HK-2 (cell line): Measurements from ENCODE around the gene DCHS2.

Experiments
- DNase-seq: peaks from one replicate; pipeline ENCODE4 v3.0.0-alpha.2; 2018; ENCODE audit not compliant: unreplicated experiment

Gene DCHS2

GRCh38 chr4:154384012-154384411 lies 107.6 kb downstream of the DCHS2 start:
- DNase-seq = no peak

DNA sequence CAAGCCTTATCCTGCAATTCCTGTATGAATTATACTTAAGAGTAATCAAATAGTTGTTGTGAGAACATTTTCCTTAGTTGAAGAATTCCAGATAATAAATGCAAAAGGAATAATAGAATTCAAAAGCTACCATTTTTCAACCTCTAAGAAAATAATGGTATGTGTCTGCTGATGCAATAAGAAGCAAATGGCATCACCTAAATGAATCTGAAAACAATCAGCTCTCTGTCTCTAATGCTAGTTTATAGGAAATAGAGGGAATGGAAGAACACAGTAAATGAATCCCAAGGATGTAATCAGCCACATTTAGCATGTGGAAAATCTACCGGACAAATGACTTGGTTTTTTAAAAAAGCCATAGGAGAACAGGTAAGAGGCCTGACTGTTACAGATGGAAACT lies 115.1 kb downstream of the DCHS2 start:
- DNase-seq = no peak

- DNase-seq = no peak
Observed at GRCh38 chr4:154368060-154368459, 123.5 kb downstream of the DCHS2 start.

GRCh38 chr4:154367659-154368058 lies 123.9 kb downstream of the DCHS2 start:
- DNase-seq = no peak

DNA sequence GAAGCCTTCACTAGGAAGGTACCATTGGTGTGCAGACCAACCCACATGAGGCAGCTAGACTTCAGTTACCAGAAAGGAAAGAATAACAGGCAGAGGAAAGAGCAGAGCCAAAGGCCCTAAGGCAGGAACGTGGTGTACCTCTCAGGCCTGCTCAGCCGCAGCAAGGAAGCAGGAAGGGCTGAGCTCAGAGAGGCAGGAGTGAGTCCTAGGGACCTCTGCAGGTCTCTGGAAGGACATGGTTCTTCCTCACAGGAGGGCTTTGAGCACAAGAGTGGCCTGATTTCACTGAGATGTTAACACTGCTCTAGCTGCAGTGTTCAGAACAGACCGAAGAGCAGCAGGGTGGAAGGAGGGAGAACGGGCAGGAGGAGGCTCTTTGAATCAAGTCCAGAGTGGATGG lies 124.6 kb downstream of the DCHS2 start:
- DNase-seq = no peak

- DNase-seq = no peak
Observed at GRCh38 chr4:154364066-154364845, 127.3 kb downstream of the DCHS2 start.

GRCh38 chr4:154361450-154361849 lies 130.1 kb downstream of the DCHS2 start:
- no peak for DNase-seq

GRCh38 chr4:154360491-154360890 lies 131.1 kb downstream of the DCHS2 start:
- no peak for DNase-seq

DNA sequence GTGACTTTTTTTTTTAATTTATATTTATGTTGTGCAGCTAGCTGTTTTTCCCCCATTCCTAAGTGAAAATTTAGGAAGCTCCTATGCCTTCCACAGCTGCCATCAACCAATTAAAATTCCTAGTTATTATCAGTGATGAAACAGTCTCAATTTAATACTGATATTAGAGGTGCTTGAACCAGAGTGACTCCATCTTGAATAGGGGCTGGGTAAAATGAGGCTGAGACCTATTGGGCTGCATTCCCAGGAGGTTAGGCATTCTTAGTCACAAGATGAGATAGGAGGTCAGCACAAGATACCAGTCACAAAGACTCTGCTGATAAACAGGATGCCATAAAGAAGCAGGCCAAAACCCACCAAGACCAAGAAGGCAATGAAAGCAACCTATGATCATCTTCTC lies 136.7 kb downstream of the DCHS2 start:
- no peak for DNase-seq

DNA sequence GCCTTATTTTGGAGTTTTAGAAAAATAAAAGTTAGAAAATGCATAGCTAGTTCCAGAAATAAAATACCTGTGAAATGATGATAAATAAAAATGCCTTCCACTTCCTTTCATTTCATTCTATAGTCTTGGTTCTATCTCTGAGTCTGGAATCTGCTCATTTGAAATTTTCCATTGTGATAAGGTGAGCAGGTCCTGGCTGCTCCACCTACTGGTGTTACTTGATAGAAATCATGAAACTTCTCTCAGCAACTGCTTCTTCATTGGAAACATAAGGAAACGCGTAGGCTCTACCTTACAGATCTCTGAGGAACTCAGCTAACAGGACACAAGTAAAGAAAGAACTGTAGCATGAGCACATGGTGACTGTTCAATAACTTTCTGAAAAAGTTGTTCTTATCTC lies 141.8 kb downstream of the DCHS2 start:
- DNase-seq = no peak

DNA sequence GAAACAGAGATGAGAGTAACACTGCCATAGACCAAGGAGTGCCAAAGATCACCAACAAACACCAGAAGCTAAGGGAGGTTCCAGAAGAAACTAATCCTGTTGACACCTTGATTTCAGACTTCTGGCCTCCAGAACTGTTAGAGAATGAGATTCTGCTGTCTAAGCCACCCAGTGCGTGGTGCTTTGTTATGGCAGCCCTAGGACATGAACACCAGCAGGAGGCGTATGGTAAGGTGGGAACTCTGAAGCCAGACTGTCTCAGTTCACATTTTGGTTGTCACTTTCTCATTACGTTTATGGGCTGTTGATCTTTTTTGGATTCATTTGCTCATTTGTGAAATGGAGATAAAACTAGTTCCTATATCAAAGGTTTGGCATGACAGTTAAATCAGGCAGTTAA lies 142.9 kb downstream of the DCHS2 start:
- DNase-seq = no peak

DNA sequence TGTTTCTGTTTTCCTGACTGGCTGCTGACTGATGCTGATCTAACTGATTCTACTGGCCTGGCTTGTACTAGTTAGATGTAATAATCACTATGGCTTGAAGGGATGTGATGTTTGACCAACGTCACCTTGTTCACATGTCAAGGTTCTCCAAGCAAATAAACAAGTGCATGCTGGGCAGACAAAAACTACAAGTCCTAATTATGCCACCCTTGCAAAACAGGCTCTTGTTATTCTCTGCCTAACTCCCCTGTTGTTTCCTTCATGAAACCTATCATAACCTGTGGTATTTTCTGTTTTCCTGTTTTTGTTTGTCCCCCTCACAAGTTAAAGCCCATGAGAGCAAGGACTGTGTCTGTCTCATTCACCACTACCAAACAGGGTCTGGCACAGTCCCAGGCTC lies 146.2 kb downstream of the DCHS2 start:
- DNase-seq = no peak

GRCh38 chr4:154344686-154345085 lies 146.9 kb downstream of the DCHS2 start:
- DNase-seq = no peak

- no peak for DNase-seq
Observed at GRCh38 chr4:154343651-154344050, 147.9 kb downstream of the DCHS2 start.

- no peak for DNase-seq
Observed at GRCh38 chr4:154341448-154341847, 150.2 kb downstream of the DCHS2 start.

DNA sequence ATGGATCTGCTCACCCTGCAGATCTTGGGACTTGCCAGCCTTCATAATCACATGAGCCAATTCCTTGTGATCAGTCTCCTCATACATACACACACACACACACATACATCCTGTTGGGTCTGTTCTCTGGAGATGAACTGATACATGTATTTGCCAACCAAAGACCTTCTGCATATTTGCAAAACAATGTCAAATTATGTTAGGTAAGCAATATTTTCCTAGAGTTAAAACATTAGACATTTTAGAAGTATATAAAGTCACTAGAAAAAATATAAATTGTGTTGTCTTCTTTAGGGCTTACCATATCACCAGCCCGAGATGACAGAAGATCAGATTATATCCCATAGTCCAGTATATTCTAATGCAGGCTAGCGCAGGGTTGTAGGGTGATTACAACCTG lies 156.0 kb downstream of the DCHS2 start:
- DNase-seq = no peak

- DNase-seq = no peak
Observed at GRCh38 chr4:154332681-154333421, 158.7 kb downstream of the DCHS2 start.

DNA sequence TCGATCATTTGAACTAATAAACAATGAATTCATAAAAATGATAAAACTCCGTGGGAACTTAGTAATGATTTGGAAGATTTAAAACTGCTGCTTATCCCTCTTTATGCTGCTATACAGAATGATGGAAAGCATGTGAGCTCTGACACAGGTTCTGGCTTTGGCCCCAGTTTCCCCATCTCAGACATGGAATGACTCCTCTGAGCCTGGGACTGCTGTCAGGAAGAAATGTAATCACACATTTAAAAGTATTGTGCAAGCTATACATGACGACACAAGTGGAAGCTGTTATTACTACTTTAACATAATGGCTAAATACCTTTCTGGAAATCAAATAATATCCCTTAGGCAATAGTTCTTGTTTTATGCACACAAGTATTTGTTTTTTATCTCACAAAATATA lies 161.7 kb downstream of the DCHS2 start:
- no peak for DNase-seq

- DNase-seq = no peak
Observed at GRCh38 chr4:154329268-154329868, 162.2 kb downstream of the DCHS2 start.

GRCh38 chr4:154328030-154328429 lies 163.6 kb downstream of the DCHS2 start:
- no peak for DNase-seq

- DNase-seq = no peak
Observed at GRCh38 chr4:154320521-154320920, 171.1 kb downstream of the DCHS2 start.

- DNase-seq = no peak
Observed at GRCh38 chr4:154319736-154320135, 171.9 kb downstream of the DCHS2 start.
